IPS-18c (cell line): ENCODE data around the gene SLC7A6.

Experiments used
- H3K4me3 ChIP-seq: 2 replicates; pipeline ENCODE4 v1.7.0; 2013; ENCODE audit warnings: low read depth, mild to moderate bottlenecking, low read length, moderate library complexity; ENCODE audit not compliant: insufficient read depth
- H3K9me3 ChIP-seq: one replicate; pipeline ENCODE4 v1.6.1; 2013; ENCODE audit warnings: mild to moderate bottlenecking, low read length, moderate library complexity; ENCODE audit not compliant: control insufficient read depth, insufficient read depth

SLC7A6 gene

GRCh38 chr16:68344252-68344651, 79.9 kb downstream of the SLC7A6 start:
- Histone ChIP-seq H3K9me3 (no peaks in the 10 kb centered on the region), H3K4me3 (no peak overlapping the region)

- Histone ChIP-seq H3K9me3 (no peaks in the 10 kb centered on the region), H3K4me3 (no peak overlapping the region)
Measured at GRCh38 chr16:68345351-68345810, 81.1 kb downstream of the SLC7A6 start.

GRCh38 chr16:68345958-68346635, 81.8 kb downstream of the SLC7A6 start:
- Histone ChIP-seq H3K9me3 (no peaks in the 10 kb centered on the region), H3K4me3 (no peak overlapping the region)

- H3K4me3 ChIP-seq: no peak overlapping the region
- no peaks in the 10 kb centered on the region for H3K9me3 ChIP-seq
Measured at GRCh38 chr16:68346892-68347480, 82.7 kb downstream of the SLC7A6 start.

- Histone ChIP-seq H3K4me3 (no peak overlapping the region), H3K9me3 (no peaks in the 10 kb centered on the region)
Measured at GRCh38 chr16:68347605-68348004, 83.3 kb downstream of the SLC7A6 start.

- Histone ChIP-seq H3K9me3 (no peaks in the 10 kb centered on the region), H3K4me3 (no peak overlapping the region)
Measured at GRCh38 chr16:68348639-68349445, 84.5 kb downstream of the SLC7A6 start.

GRCh38 chr16:68349838-68350410, 85.6 kb downstream of the SLC7A6 start:
- Histone ChIP-seq H3K9me3 (no peaks in the 10 kb centered on the region), H3K4me3 (no peak overlapping the region)

- H3K4me3 ChIP-seq: no peak overlapping the region
Measured at GRCh38 chr16:68350813-68351350, 86.6 kb downstream of the SLC7A6 start.

More at GRCh38 chr16:68350813-68351350, 86.6 kb downstream of the SLC7A6 start:
- H3K9me3 ChIP-seq: no peaks in the 10 kb centered on the region
